Endothelial cell of hepatic sinusoid (primary cell): ENCODE results near the gene WDR90.
"Not testable (repeated sequence)": the region's sequence is repeated elsewhere in the genome, so short reads cannot be mapped to it uniquely, and the experiment has no call there.

ENCODE experiments used
- in situ Hi-C: cut with HindIII; loops from 2 replicates; pipeline ENCODE4 v1.10.0; 2017; ENCODE audit warnings: low sequenced_read_pairs

The WDR90 gene

DNA sequence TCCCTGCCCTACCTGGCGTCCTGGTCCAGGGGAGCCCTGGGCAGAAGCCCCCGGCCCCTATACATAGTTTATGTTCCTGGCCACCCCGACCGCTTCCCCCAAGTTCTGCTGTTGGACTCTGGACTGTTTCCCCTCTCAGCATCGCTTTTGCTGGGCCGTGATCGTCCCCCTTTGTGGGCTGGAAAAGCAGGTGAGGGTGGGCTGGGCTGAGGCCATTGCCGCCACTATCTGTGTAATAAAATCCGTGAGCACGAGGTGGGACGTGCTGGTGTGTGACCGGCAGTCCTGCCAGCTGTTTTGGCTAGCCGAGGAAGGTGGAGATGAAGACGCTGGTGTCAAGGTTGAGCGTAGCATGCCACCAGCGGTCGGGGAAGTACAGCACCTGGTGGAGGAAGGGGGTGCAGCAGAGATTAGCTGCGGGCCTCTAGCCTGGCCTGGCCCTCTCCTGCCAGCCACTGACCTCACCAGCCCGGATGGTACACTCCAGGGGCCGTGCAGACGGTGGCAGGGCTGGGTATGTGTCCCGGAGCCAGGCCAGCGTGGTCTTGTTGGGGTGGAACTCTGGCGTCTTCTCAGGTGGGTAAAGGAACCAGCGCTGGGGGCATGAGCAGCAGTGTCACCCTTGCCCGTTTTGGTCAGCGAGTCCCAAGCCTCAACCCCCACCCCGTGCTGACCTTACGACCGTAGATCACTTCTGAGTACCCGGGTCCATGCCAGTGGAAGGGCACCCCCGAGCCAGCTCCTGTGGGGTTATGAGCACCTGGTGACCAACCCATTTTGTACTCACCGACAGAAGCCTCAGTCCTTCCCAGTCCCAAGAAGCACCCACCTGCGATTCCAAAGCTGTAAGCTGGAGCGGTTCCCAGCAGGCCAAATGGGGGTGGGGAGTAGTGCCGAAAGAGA, 33.6 kb downstream of the WDR90 start:
- in situ Hi-C loops = no loop called here

- in situ Hi-C loops = no loop called here
Measured at GRCh38 chr16:683396-684070, 34.4 kb downstream of the WDR90 start.

DNA sequence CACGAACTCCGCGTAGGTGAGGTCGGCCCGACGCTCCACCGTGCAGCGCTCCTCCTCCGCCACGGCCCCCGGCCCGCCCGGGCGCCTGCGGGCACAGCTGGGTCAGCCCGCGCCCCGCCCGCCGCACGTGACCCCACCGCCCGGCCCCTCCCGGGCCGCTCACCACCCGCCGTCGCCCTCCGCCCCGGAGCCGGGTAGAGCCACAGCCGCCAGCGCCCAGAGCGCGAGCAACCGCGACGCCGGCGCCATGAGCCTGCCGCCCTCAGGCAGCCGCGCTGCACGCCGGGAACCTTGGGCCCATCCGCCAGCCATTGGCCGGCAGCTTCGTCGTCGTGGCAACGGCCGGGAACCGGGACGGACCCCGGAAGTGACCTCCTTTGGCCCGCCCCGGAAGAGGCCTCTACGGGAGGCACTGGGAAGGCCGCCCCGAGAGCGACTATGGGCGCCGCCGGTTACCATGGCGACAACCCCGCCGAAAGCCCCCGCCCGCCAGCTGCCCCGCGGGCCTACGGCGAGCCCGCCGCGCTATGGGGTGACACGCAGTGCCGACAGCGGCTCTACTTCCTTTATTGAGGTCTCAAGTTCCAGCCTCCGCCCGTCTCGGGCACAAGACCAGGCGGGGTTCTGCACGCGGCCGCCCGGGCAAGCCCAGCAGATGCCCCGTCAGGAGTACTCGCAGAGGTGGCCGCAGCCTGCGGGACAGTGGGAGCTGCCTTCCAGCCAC, 35.1 kb downstream of the WDR90 start, which contains the start of gene JMJD8:
Gene JMJD8, minus strand, starts transcription at position 264 of the 724 bp plus-strand sequence. Its CDS starts 15 bp downstream, at position 249.
- in situ Hi-C loops = no loop called here

GRCh38 chr16:684961-685696, 36.0 kb downstream of the WDR90 start:
- in situ Hi-C loops = no loop called here

GRCh38 chr16:685967-686366, 36.8 kb downstream of the WDR90 start:
- in situ Hi-C loops = no loop called here

DNA sequence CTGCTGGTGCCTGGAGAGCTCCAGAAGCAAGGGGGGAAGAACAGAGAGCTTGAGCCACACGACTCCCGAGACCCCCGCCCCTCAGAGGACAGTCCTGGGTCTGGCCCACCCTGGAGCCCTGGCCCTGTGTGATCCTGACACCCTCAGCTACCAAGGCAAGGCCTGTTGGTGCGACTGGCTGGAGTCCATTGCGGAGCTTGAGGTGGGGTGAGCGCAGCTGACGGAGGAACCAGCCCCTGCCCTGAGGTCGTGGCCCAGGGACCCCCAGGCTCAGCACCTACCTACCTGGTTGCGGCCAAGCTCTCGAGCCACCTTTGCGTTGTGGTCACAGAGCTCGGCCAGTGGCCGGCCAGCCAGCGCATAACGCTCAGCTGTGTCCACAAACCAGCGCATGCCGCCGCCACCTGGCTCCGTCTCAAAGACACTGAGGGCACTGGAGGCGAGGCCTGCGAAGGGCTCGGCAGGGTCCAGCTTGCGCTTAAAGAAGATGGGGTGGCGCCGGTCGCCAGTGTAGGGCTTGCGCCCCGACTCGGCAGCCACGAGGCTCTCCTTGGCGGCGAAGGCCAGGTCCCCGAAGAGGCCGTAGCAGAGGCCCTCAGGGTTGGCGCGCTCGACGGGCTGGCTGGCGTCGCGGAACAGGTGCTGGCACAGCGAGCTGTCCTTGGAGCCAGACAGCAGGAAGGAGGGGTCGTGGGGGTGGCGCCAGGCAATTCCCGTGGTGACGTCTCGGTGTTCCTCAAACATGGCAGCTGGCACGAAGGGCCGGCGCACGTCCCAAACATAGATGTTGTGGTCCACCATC, 37.5 kb downstream of the WDR90 start:
- in situ Hi-C loops = no loop called here

DNA sequence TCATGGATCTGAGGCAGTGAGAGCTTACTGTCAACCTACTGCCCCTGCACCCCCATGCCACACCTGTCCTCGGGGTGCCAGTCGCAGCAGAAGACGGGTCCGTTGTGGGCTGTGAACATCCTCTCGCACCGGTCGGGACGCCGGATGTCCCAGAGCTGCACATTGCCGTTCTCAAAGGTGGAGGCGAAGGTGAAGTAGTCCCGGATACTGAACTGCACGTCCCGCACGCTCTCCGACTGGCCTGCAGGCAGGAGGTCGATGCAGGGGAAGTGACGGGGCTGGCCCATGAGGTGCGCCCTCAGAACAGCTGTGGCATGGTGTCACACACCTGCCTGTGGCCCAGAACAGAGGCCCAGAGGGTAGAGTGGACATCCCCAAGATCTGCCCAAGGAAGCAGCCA, 38.3 kb downstream of the WDR90 start:
- in situ Hi-C loops = no loop called here

- in situ Hi-C loops = no loop called here
Measured at GRCh38 chr16:689175-689897, 40.2 kb downstream of the WDR90 start.

- in situ Hi-C loops = not testable (repeated sequence)
Measured at GRCh38 chr16:691242-691641, 42.1 kb downstream of the WDR90 start.

GRCh38 chr16:692356-693108, 43.4 kb downstream of the WDR90 start:
- in situ Hi-C loops = no loop called here

- in situ Hi-C loops = no loop called here
Measured at GRCh38 chr16:693364-693763, 44.2 kb downstream of the WDR90 start.

- in situ Hi-C loops = no loop called here
Measured at GRCh38 chr16:693766-694165, 44.6 kb downstream of the WDR90 start.

- in situ Hi-C loops = no loop called here
Measured at GRCh38 chr16:694187-694862, 45.2 kb downstream of the WDR90 start.

DNA sequence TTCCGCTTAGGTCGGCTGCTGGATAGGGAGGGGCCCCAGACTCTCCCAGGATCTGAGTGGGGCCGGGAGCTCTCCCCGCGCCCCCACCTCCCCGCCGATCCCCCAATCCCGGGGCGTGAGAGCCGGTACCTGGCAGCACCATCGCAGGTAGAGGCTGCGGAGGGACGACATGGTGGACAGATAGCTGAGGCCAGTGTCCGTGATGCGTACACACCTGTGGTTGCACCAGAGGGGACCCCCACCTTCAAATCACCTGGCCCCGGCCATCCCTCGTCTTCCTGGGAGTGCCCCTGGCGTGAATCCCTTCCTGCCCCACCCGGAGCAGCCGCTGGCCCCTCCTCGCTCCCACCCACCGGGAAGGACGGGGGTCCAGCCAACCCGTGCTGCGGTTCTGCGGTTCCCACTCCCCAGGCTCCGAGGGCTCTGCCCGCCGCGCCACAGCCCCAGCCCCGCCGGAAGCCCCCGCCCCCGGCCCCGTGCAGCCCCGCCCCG, 45.7 kb downstream of the WDR90 start:
- in situ Hi-C loops = no loop called here

GRCh38 chr16:695355-696089, 46.4 kb downstream of the WDR90 start:
- in situ Hi-C loops = no loop called here

- in situ Hi-C loops = no loop called here
Measured at GRCh38 chr16:698911-699671, 49.9 kb downstream of the WDR90 start.
